Uterus (tissue), 2 donors: ENCODE measurements around the gene CD48.

Experiments
- POLR2A ChIP-seq, 2 donors: fragments of 450-650 bp; IDR thresholded peaks; one replicate each; pipeline ENCODE4 v1.6.1; 2016; ENCODE audit warnings: antibody characterized with exemption in 2 of 2, mild to moderate bottlenecking in 1 of 2, moderate library complexity in 1 of 2
- TF ChIP-seq, protein P1 (sequence below), 4 experiments: fragments of 200-600 bp in 2 of 4; fragments of 450-650 bp in 2 of 4; sonication (generic) in 2 of 4; IDR thresholded peaks; one replicate each; pipeline ENCODE4 v1.5.1; 2016 to 2019; ENCODE audit warnings: antibody characterized with exemption in 4 of 4, mild to moderate bottlenecking in 2 of 4, moderate library complexity in 1 of 4

DNA sequence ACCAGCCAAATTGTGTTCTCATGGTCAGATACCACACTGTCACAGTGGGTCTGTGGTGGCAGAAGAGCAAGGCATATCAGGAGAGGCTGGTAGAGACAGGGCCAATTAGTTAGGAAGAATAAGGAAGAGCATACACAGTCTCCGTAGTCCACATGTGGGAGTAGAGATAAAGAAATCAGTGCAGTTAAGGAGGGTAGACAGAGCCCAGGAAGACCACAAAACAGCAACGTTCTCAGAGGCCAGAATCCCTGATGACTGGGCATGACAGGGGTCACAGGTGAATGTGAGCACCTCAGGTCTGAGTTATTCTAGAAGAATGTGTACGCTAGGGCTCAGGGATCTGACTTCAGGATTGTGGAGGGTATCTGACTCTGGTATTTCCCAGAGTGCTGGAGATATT is 31.7 kb downstream of the CD48 start:
- TF ChIP-seq, protein P1, sequence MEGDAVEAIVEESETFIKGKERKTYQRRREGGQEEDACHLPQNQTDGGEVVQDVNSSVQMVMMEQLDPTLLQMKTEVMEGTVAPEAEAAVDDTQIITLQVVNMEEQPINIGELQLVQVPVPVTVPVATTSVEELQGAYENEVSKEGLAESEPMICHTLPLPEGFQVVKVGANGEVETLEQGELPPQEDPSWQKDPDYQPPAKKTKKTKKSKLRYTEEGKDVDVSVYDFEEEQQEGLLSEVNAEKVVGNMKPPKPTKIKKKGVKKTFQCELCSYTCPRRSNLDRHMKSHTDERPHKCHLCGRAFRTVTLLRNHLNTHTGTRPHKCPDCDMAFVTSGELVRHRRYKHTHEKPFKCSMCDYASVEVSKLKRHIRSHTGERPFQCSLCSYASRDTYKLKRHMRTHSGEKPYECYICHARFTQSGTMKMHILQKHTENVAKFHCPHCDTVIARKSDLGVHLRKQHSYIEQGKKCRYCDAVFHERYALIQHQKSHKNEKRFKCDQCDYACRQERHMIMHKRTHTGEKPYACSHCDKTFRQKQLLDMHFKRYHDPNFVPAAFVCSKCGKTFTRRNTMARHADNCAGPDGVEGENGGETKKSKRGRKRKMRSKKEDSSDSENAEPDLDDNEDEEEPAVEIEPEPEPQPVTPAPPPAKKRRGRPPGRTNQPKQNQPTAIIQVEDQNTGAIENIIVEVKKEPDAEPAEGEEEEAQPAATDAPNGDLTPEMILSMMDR (IDR thresholded peaks at IDR 0.05): no peak
- no peak for TF ChIP-seq POLR2A (IDR thresholded peaks at IDR 0.05)
